ENCODE measurements around the gene KDM8.

GRCh38 chr16:27198451-27199234 is 4.7 kb upstream of the KDM8 start:
- TF ChIP-seq, protein P1, sequence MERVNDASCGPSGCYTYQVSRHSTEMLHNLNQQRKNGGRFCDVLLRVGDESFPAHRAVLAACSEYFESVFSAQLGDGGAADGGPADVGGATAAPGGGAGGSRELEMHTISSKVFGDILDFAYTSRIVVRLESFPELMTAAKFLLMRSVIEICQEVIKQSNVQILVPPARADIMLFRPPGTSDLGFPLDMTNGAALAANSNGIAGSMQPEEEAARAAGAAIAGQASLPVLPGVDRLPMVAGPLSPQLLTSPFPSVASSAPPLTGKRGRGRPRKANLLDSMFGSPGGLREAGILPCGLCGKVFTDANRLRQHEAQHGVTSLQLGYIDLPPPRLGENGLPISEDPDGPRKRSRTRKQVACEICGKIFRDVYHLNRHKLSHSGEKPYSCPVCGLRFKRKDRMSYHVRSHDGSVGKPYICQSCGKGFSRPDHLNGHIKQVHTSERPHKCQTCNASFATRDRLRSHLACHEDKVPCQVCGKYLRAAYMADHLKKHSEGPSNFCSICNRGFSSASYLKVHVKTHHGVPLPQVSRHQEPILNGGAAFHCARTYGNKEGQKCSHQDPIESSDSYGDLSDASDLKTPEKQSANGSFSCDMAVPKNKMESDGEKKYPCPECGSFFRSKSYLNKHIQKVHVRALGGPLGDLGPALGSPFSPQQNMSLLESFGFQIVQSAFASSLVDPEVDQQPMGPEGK (CRISPR knock-in tag; IDR thresholded peaks at IDR 0.05; ENCODE audit: borderline replicate concordance) = no peak
- TF ChIP-seq ZNF70 (CRISPR knock-in tag; IDR thresholded peaks at IDR 0.05) = no peak

All from SK-N-SH treated with all-trans-retinoic acid at 6 μM for 48 hours (cell line).